IMR-90 (cell line): ENCODE results near the gene PBX3. TPM values are rescaled to one million over a fixed set of nuclear protein-coding genes. Genes with fewer than 3 reads are reported as not detected.

Experiments used
- ATAC-seq: fragments of 200-7000 bp; cut with Tn5 transposase; 2 replicates; pipeline ENCODE4 v1.9.1; 2020; ENCODE audit warnings: low read depth, mild to moderate bottlenecking, moderate library complexity
- BruUV-seq: library from RNA; stranded (reverse); fragments of 400-500 nt; replicated peaks from 2 replicates; lab custom pipeline; 2021; lab: Mats Ljungman, UMichigan
- CTCF ChIA-PET: fragments of 300-600 bp; formaldehyde crosslinking; extraction: SDS; loops from one replicate; lab custom pipeline; 2021; ENCODE audit warnings: antibody characterized with exemption; lab: Yijun Ruan, JAX
- POLR2A ChIA-PET: fragments of 300-600 bp; sonication (Branson Sonifier 250); formaldehyde crosslinking; loops from one replicate; lab custom pipeline; 2022; ENCODE audit warnings: antibody characterized with exemption; ENCODE audit not compliant: unreplicated experiment; lab: Charles Lee
- DNase-seq: peaks from one replicate; pipeline ENCODE4 v3.0.0; 2013
- H2AFZ ChIP-seq: replicated peaks from 2 replicates; pipeline ENCODE3; 2013; ENCODE audit warnings: low read length, mild to moderate bottlenecking; ENCODE audit not compliant: poor library complexity
- H2AK5ac ChIP-seq: 2 replicates; pipeline ENCODE4 v1.6.1; 2013; ENCODE audit warnings: low read depth, low read length, inconsistent platforms
- H2AK9ac ChIP-seq: replicated peaks from 2 replicates; pipeline ENCODE3; 2013; ENCODE audit warnings: mild to moderate bottlenecking, low read depth, low read length, moderate library complexity; ENCODE audit not compliant: poor library complexity
- H2BK120ac ChIP-seq: 2 replicates; pipeline ENCODE4 v1.6.1; 2013; ENCODE audit warnings: low read depth, low read length, inconsistent platforms
- H2BK15ac ChIP-seq: 3 replicates; pipeline ENCODE4 v1.6.1; 2013; ENCODE audit warnings: low read depth, low read length, inconsistent platforms
- H2BK20ac ChIP-seq: 2 replicates; pipeline ENCODE4 v1.6.1; 2013; ENCODE audit warnings: low read depth, mild to moderate bottlenecking, inconsistent platforms, low read length, moderate library complexity
- H2BK5ac ChIP-seq: 2 replicates; pipeline ENCODE4 v1.6.1; 2013; ENCODE audit warnings: mild to moderate bottlenecking, low read depth, low read length, inconsistent platforms; ENCODE audit not compliant: poor library complexity, severe bottlenecking
- H3K14ac ChIP-seq: replicated peaks from 2 replicates; pipeline ENCODE4 v1.6.1; 2013; ENCODE audit warnings: low read depth, low read length, inconsistent platforms
- H3K18ac ChIP-seq: 2 replicates; pipeline ENCODE4 v1.6.1; 2013; ENCODE audit warnings: low read depth, low read length, control low read depth
- H3K23ac ChIP-seq: 2 replicates; pipeline ENCODE4 v1.6.1; 2013; ENCODE audit warnings: low read depth, low read length, inconsistent platforms
- H3K27ac ChIP-seq: 2 replicates; pipeline ENCODE4 v1.5.1; 2013; ENCODE audit warnings: mild to moderate bottlenecking, control low read depth, low read length; ENCODE audit not compliant: insufficient read depth
- H3K27me3 ChIP-seq: 2 replicates; pipeline ENCODE4 v1.6.1; 2013; ENCODE audit warnings: low read length; ENCODE audit not compliant: control insufficient read depth, insufficient read depth
- H3K36me3 ChIP-seq: 2 replicates; pipeline ENCODE4 v1.6.1; 2013; ENCODE audit warnings: low read length, mixed read lengths; ENCODE audit not compliant: control insufficient read depth, insufficient read depth
- H3K4ac ChIP-seq: 2 replicates; pipeline ENCODE4 v1.6.1; 2013; ENCODE audit warnings: low read depth, low read length, inconsistent platforms
- H3K4me1 ChIP-seq: 2 replicates; pipeline ENCODE4 v1.6.1; 2013; ENCODE audit warnings: low read length, mixed read lengths; ENCODE audit not compliant: control insufficient read depth, insufficient read depth
- H3K4me2 ChIP-seq: 2 replicates; pipeline ENCODE4 v1.6.1; 2013; ENCODE audit warnings: low read depth, mild to moderate bottlenecking, control low read depth, low read length, moderate library complexity
- H3K4me3 ChIP-seq: 2 replicates; pipeline ENCODE4 v1.5.1; 2013; ENCODE audit warnings: low read depth, mild to moderate bottlenecking, control low read depth, low read length, moderate library complexity; ENCODE audit not compliant: insufficient read depth
- H3K56ac ChIP-seq: 2 replicates; pipeline ENCODE4 v1.6.1; 2013; ENCODE audit warnings: low read length, inconsistent platforms; ENCODE audit not compliant: insufficient read depth; ENCODE audit errors: extremely low read depth
- H3K79me1 ChIP-seq, 2 experiments: 2 replicates each; pipeline ENCODE4 v1.6.1; 2013; ENCODE audit warnings: low read length in 2 of 2, inconsistent platforms in 1 of 2, low read depth in 1 of 2
- H3K9ac ChIP-seq: 2 replicates; pipeline ENCODE4 v1.6.1; 2013; ENCODE audit warnings: low read depth, low read length, control low read depth
- H3K9me1 ChIP-seq: 2 replicates; pipeline ENCODE4 v1.6.1; 2013; ENCODE audit warnings: low read length, inconsistent platforms; ENCODE audit not compliant: insufficient read depth
- H3K9me3 ChIP-seq: 2 replicates; pipeline ENCODE4 v1.6.1; 2013; ENCODE audit warnings: low read length; ENCODE audit not compliant: control insufficient read depth, insufficient read depth
- H4K20me1 ChIP-seq: 2 replicates; pipeline ENCODE4 v1.6.1; 2013; ENCODE audit warnings: low read length, inconsistent platforms; ENCODE audit not compliant: insufficient read depth
- H4K5ac ChIP-seq: 2 replicates; pipeline ENCODE4 v1.6.1; 2013; ENCODE audit warnings: mild to moderate bottlenecking, low read depth, low read length, control low read depth
- H4K8ac ChIP-seq, 2 experiments: 2 replicates each; pipeline ENCODE4 v1.6.1; 2013; ENCODE audit warnings: low read depth in 2 of 2, low read length in 2 of 2, control low read depth in 1 of 2, inconsistent platforms in 1 of 2
- H4K91ac ChIP-seq: 2 replicates; pipeline ENCODE4 v1.6.1; 2013; ENCODE audit warnings: low read depth, low read length, inconsistent platforms; ENCODE audit not compliant: insufficient read depth
- CEBPB ChIP-seq: IDR thresholded peaks from 2 replicates; pipeline ENCODE4 v1.6.1; 2012; ENCODE audit warnings: low read depth, low read length, improper control_type of control experiment
- CHD1 ChIP-seq: IDR thresholded peaks from 2 replicates; pipeline ENCODE4 v1.6.1; 2012; ENCODE audit warnings: low read depth, low read length, improper control_type of control experiment
- FOS ChIP-seq: fragments of 150-350 bp; IDR thresholded peaks from 2 replicates; pipeline ENCODE4 v1.6.1; 2016; ENCODE audit warnings: low read depth, low read length
- MAFK ChIP-seq: IDR thresholded peaks from 2 replicates; pipeline ENCODE4 v1.6.1; 2012; ENCODE audit warnings: low read depth, low read length, improper control_type of control experiment
- MAZ ChIP-seq: IDR thresholded peaks from 2 replicates; pipeline ENCODE4 v1.6.1; 2012; ENCODE audit warnings: low read depth, mild to moderate bottlenecking, low read length, improper control_type of control experiment, moderate library complexity, borderline replicate concordance
- MXI1 ChIP-seq: IDR thresholded peaks from 2 replicates; pipeline ENCODE4 v1.6.1; 2012; ENCODE audit warnings: low read depth, mild to moderate bottlenecking, low read length, moderate library complexity, borderline replicate concordance
- NFE2L2 ChIP-seq: fragments of 150-350 bp; IDR thresholded peaks from 2 replicates; pipeline ENCODE4 v1.6.1; 2016; ENCODE audit warnings: low read depth, mild to moderate bottlenecking, low read length
- POLR2A ChIP-seq: IDR thresholded peaks from 2 replicates; pipeline ENCODE4 v1.6.1; 2012; ENCODE audit warnings: mild to moderate bottlenecking, low read depth, low read length
- RAD21 ChIP-seq: IDR thresholded peaks from 2 replicates; pipeline ENCODE4 v1.6.1; 2012; ENCODE audit warnings: low read length, improper control_type of control experiment
- RCOR1 ChIP-seq: IDR thresholded peaks from 2 replicates; pipeline ENCODE4 v1.6.1; 2012; ENCODE audit warnings: mild to moderate bottlenecking, low read length, improper control_type of control experiment; ENCODE audit not compliant: insufficient replicate concordance
- SMC3 ChIP-seq: fragments of 150-350 bp; IDR thresholded peaks from 2 replicates; pipeline ENCODE4 v1.6.1; 2016; ENCODE audit warnings: low read depth, mild to moderate bottlenecking, antibody characterized with exemption, low read length, moderate library complexity
- WGBS, 2 experiments: methylation state at CpG; one replicate each; pipeline versions ENCODE4 v1.1.5 to v1.1.7; 2013; ENCODE audit warnings: missing lambda C conversion rate in 2 of 2; ENCODE audit not compliant: insufficient read length in 1 of 2; ENCODE audit errors: extremely low coverage in 2 of 2; 5-methylcytosine and 5-hydroxymethylcytosine counted together
- dilution Hi-C: fragments of 300-500 bp; cut with HindIII; formaldehyde crosslinking; loops from one replicate; pipeline ENCODE4 v1.14.3; 2018; ENCODE audit warnings: low sequenced_read_pairs; ENCODE audit not compliant: unreplicated experiment
- in situ Hi-C: fragments of 300-500 bp; cut with MboI; formaldehyde crosslinking; loops from 3 replicates; pipeline ENCODE4 v1.14.3; 2019; ENCODE audit warnings: low sequenced_read_pairs, inconsistent platforms, mixed read lengths
- intact Hi-C: fragments of 100-400 bp; cut with micrococcal nuclease; formaldehyde crosslinking; loops from 2 replicates; pipeline ENCODE4 v1.10.0; 2022
- polyA plus RNA-seq, 3 experiments: library from polyadenylated mRNA; depleted of rRNA; stranded (reverse); fragments of >200 nt; gene quantifications; 2 replicates each; pipeline ENCODE4 v1.2.3, GENCODE V29; 2012; ENCODE audit warnings: low replicate concordance in 1 of 3
- total RNA-seq: library from RNA; depleted of rRNA; stranded (reverse); fragments of >200 nt; gene quantifications from 2 replicates; pipeline ENCODE4 v1.2.3, GENCODE V29; 2012
- TF ChIP-seq, protein P1 (sequence below): conservative IDR thresholded peaks from 2 replicates; pipeline ENCODE4 v1.5.1; 2012; ENCODE audit warnings: mild to moderate bottlenecking, low read depth, low read length, improper control_type of control experiment
- TF ChIP-seq, protein P2 (sequence below): fragments of 150-350 bp; IDR thresholded peaks from 2 replicates; pipeline ENCODE4 v1.6.1; 2016; ENCODE audit warnings: low read depth, mild to moderate bottlenecking, low read length, moderate library complexity, borderline replicate concordance
- TF ChIP-seq, protein P3 (sequence below): fragments of 150-350 bp; IDR thresholded peaks from 2 replicates; pipeline ENCODE4 v1.6.1; 2017; ENCODE audit warnings: mild to moderate bottlenecking, antibody characterized with exemption, low read length, low read depth

The PBX3 gene
- total and polyA plus RNA-seq, 2 of the 4 experiments (the other 2 are of a cell fraction): 12.0 to 15.6 TPM

DNA sequence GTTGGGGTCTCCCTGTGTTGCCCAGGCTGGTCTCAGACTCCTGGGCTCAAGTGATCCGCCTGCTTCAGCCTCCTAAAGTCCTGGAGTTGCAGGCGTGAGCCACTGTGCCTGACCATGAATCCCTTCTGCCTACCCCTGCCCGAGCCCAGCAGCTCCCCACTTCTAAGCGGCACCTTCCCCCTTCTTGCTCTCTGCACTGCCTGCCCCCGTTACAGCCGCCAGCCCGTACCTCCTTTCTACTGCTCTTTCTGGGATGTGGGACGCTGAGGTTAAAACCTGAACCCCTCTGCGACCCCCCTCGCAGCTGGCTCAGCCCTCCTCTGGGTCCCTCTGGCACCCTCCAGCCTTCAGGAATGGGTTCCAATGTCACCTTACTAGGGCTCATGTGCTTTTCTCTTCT is 249.6 kb downstream of the PBX3 start:
- Histone ChIP-seq H3K9ac (no peak overlapping the region), H2BK15ac (no peak overlapping the region), H2AK9ac (no peak overlapping the region), H3K4ac (no peak overlapping the region), H2BK120ac (no peak overlapping the region), H2AFZ (no peak overlapping the region), H4K5ac (no peak overlapping the region), H2BK20ac (no peak overlapping the region), H4K8ac (no peak overlapping the region), H3K79me1 (no peaks in the 10 kb centered on the region), H3K27me3 (peaks cover 26% of the 10 kb centered on the region), H3K4me1 (no peaks in the 10 kb centered on the region), H3K56ac (no peak overlapping the region), H3K9me3 (no peaks in the 10 kb centered on the region), H4K91ac (no peak overlapping the region), H3K23ac (no peak overlapping the region), H2AK5ac (no peak overlapping the region), H2BK5ac (no peak overlapping the region), H3K4me3 (no peak overlapping the region), H3K14ac (no peak overlapping the region), H4K20me1 (no peaks in the 10 kb centered on the region), H3K27ac (no peak overlapping the region), H3K18ac (no peak overlapping the region), H3K9me1 (no peaks in the 10 kb centered on the region), H3K4me2 (no peak overlapping the region), H3K36me3 (no peaks in the 10 kb centered on the region)
- ChIA-PET POLR2A (no interaction called here), CTCF (interaction anchor here (0.6 kb wide), 1 partner anchor 220 kb away, joined by 3 read pairs; no protein-coding TSS in a partner anchor)
- intact Hi-C loops (no loop called here), in situ Hi-C loops (no loop called here), dilution Hi-C loops (no loop called here)
- no TSS peak for BruUV-seq
- TF ChIP-seq, protein P1, sequence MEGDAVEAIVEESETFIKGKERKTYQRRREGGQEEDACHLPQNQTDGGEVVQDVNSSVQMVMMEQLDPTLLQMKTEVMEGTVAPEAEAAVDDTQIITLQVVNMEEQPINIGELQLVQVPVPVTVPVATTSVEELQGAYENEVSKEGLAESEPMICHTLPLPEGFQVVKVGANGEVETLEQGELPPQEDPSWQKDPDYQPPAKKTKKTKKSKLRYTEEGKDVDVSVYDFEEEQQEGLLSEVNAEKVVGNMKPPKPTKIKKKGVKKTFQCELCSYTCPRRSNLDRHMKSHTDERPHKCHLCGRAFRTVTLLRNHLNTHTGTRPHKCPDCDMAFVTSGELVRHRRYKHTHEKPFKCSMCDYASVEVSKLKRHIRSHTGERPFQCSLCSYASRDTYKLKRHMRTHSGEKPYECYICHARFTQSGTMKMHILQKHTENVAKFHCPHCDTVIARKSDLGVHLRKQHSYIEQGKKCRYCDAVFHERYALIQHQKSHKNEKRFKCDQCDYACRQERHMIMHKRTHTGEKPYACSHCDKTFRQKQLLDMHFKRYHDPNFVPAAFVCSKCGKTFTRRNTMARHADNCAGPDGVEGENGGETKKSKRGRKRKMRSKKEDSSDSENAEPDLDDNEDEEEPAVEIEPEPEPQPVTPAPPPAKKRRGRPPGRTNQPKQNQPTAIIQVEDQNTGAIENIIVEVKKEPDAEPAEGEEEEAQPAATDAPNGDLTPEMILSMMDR: no peak
- TF ChIP-seq MAFK (no peak), NFE2L2 (no peak), CHD1 (no peak), CEBPB (no peak), RAD21 (no peak), MXI1 (no peak), RCOR1 (no peak), POLR2A (no peak), MAZ (no peak), SMC3 (no peak), FOS (no peak)
- TF ChIP-seq, protein P2, sequence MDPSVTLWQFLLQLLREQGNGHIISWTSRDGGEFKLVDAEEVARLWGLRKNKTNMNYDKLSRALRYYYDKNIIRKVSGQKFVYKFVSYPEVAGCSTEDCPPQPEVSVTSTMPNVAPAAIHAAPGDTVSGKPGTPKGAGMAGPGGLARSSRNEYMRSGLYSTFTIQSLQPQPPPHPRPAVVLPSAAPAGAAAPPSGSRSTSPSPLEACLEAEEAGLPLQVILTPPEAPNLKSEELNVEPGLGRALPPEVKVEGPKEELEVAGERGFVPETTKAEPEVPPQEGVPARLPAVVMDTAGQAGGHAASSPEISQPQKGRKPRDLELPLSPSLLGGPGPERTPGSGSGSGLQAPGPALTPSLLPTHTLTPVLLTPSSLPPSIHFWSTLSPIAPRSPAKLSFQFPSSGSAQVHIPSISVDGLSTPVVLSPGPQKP: no peak
- TF ChIP-seq, protein P3, sequence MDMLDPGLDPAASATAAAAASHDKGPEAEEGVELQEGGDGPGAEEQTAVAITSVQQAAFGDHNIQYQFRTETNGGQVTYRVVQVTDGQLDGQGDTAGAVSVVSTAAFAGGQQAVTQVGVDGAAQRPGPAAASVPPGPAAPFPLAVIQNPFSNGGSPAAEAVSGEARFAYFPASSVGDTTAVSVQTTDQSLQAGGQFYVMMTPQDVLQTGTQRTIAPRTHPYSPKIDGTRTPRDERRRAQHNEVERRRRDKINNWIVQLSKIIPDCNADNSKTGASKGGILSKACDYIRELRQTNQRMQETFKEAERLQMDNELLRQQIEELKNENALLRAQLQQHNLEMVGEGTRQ: no peak
- ATAC-seq (no peak), DNase-seq (no peak)
- 79% methylated on average over 6 of the region's 10 CpGs; no CpG with 5 or more reads in 1 of the 2 experiments for WGBS, 2 experiments
